GM12875 (cell line): Measurements from ENCODE around the gene SEPTIN10.

Experiments
- H3K4me3 ChIP-seq: one replicate; pipeline ENCODE4 v1.5.1; 2011; ENCODE audit warnings: low read depth, low read length, control low read depth
- TF ChIP-seq, protein P1 (sequence below): IDR thresholded peaks from 2 replicates; pipeline ENCODE4 v1.5.1; 2011; ENCODE audit warnings: low read depth, mild to moderate bottlenecking, control low read depth, inconsistent platforms, low read length, moderate library complexity, borderline replicate concordance; ENCODE audit not compliant: insufficient read depth

SEPTIN10 gene

GRCh38 chr2:109519513-109519912 lies 94.3 kb downstream of the SEPTIN10 start:
- H3K4me3 ChIP-seq, result no peak overlapping the region
- TF ChIP-seq, protein P1, sequence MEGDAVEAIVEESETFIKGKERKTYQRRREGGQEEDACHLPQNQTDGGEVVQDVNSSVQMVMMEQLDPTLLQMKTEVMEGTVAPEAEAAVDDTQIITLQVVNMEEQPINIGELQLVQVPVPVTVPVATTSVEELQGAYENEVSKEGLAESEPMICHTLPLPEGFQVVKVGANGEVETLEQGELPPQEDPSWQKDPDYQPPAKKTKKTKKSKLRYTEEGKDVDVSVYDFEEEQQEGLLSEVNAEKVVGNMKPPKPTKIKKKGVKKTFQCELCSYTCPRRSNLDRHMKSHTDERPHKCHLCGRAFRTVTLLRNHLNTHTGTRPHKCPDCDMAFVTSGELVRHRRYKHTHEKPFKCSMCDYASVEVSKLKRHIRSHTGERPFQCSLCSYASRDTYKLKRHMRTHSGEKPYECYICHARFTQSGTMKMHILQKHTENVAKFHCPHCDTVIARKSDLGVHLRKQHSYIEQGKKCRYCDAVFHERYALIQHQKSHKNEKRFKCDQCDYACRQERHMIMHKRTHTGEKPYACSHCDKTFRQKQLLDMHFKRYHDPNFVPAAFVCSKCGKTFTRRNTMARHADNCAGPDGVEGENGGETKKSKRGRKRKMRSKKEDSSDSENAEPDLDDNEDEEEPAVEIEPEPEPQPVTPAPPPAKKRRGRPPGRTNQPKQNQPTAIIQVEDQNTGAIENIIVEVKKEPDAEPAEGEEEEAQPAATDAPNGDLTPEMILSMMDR, result no peak

- TF ChIP-seq, protein P1, result no peak
- no peak overlapping the region for H3K4me3 ChIP-seq
Observed at GRCh38 chr2:109517118-109517889, 96.5 kb downstream of the SEPTIN10 start.

DNA sequence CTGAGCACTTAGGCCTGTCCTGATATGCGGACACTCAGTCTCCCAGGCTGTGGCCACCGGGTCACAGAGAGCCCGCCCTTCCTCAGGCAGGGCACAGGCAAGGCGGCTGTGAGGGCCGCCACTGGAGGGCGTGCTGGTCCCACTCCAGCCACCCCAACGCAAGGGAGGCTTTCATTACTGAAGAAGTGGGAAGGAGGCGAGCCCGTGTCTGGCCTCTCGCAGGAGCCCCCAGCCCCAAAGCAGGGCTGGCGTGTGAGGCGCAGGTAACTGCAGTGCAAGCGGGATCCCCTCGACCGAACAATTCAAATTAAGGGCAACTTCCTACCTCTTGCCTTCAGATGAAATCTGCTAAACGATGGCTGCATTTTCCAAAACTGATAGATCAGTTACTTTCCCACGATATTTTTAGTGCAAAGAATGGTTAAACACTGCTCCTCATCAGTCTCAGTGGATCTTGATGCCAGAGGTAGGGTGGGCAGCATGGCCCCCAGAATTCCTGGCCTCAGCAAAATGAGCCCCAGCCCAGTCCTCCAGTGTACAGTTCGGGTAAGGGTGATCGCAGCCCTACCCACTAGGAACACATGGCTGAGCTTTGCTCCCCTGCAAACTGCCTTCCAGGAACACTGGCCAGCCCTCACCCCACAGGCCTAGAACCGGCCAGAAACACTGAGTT lies 97.2 kb downstream of the SEPTIN10 start:
- TF ChIP-seq, protein P1, result peak; percentile 96
- H3K4me3 ChIP-seq, result no peak overlapping the region

DNA sequence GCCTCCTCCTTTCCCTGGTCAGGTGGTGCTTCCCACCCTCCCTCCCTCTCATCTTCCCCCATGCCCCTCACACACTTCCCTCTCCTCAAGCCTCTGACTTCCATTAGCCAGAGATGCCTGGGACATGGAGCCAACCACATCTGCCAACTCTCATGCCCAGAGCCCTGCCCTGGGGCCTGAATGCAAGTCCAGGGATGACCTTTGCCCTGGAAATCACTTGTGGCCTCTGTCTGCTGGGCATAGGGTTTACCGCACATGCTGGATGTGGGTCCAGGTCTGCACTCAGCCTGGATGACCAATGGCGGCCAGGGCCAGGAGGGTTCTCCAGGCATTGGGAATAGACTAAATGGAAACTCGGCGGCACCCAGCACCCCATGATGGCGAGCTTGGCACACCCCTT lies 98.9 kb downstream of the SEPTIN10 start:
- TF ChIP-seq, protein P1, result no peak
- H3K4me3 ChIP-seq, result no peak overlapping the region

DNA sequence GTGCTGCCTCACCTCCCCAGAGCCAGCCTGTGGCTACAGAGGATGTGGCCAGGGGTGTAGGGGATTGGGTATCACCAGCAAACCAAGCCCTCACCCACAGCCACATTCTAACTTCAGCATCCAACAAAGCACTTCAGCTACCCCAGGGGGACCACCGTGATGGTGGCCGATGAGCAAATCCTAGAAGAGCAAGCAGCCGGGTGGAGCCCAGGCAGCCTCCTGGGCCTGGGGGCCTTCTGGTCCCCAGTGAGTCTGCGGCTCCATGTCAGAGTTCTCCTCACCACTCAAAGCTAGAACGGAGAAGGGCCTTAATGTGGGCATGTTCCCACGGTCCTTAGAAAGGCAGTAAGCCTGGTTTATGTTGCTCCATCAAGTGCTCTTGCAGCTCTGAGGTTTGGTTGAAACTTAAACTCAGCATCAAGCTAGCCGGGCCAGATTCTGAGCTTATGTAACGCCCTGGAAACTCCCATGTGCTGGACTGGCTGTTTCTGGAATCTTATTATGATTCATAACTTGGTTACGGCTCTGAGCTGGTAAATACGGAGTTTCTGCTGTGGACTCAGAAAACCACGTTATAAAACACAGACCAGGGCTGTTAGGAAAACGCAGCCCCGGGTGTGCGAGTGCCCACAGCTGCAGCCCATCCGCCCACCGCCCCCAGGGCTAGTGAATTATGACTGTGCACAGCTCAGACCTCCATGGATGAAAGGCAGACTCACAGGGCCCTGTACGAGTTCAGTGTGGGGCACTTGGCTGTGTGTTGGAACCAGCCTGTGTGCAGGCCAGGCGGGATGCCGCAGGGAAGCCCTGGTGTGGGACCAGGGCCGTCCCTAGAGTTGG lies 99.8 kb downstream of the SEPTIN10 start:
- H3K4me3 ChIP-seq, result no peak overlapping the region
- TF ChIP-seq, protein P1, result no peak

- no peak overlapping the region for H3K4me3 ChIP-seq
- TF ChIP-seq, protein P1, result no peak
Observed at GRCh38 chr2:109513230-109513629, 100.5 kb downstream of the SEPTIN10 start.
